Spinal cord (tissue), 10 donors: Measurements from ENCODE around the gene RPS5. TPM values are rescaled to one million over a fixed set of nuclear protein-coding genes. Genes with fewer than 3 reads are reported as not detected.
A peak's percentile ranks its signal among the peaks of the same experiment; 100 is the strongest.

ENCODE experiments used
- DNase-seq, 6 donors: peaks; one replicate each; pipeline versions ENCODE4 v3.0.0 to v3.0.0-alpha.2; 2013 to 2015; ENCODE audit warnings: low spot score in 6 of 6, low read depth in 4 of 6
- H3K27ac ChIP-seq: one replicate; pipeline ENCODE4 v1.5.1; 2013; ENCODE audit warnings: low read depth, low read length, control low read depth
- H3K27me3 ChIP-seq: one replicate; pipeline ENCODE4 v1.6.1; 2013; ENCODE audit warnings: low read length; ENCODE audit not compliant: control insufficient read depth, insufficient read depth
- H3K36me3 ChIP-seq: one replicate; pipeline ENCODE4 v1.6.1; 2013; ENCODE audit warnings: low read length; ENCODE audit not compliant: control insufficient read depth, insufficient read depth
- H3K4me1 ChIP-seq: one replicate; pipeline ENCODE4 v1.6.1; 2013; ENCODE audit warnings: low read length; ENCODE audit not compliant: control insufficient read depth, insufficient read depth
- H3K4me3 ChIP-seq: one replicate; pipeline ENCODE4 v1.5.1; 2013; ENCODE audit warnings: low read depth, low read length, control low read depth
- H3K9me3 ChIP-seq: one replicate; pipeline ENCODE4 v1.6.1; 2013; ENCODE audit warnings: low read length; ENCODE audit not compliant: control insufficient read depth, insufficient read depth
- WGBS: methylation state at CpG from one replicate; pipeline ENCODE4 v1.1.5; 2013; ENCODE audit warnings: missing lambda C conversion rate; ENCODE audit not compliant: insufficient coverage; 5-methylcytosine and 5-hydroxymethylcytosine counted together
- polyA plus RNA-seq, 2 donors: library from polyadenylated mRNA; unstranded; fragments of 120-200 nt; gene quantifications; one replicate each; pipeline ENCODE4 v1.2.1, GENCODE V29; 2013; ENCODE audit not compliant: insufficient read length in 2 of 2
- total RNA-seq, 2 donors: library from RNA; depleted of rRNA in 1 of 2; stranded (reverse); fragments of 120-200 nt in 1 of 2; fragments of >200 nt in 1 of 2; gene quantifications; one replicate each; pipeline versions ENCODE4 v1.2.3 to v1.2.4, GENCODE V29; 2013 to 2014
- donor health status: healthy.

RPS5 gene
- total and polyA plus RNA-seq, 4 donors, result 731 to 1,177 (median 839) TPM

- H3K4me3 ChIP-seq, result peak within 1 kb of the TSS; percentile 9
- peaks cover 10% of the 10 kb centered on the region for H3K27me3 ChIP-seq
- peaks cover 19% of the 10 kb centered on the region for H3K4me1 ChIP-seq
- no peaks in the 10 kb centered on the region for H3K9me3 ChIP-seq
- no peak for DNase-seq
- no peak within 1 kb of the TSS for H3K27ac ChIP-seq
- WGBS, result 39% methylated on average over 18 of the region's 21 CpGs
- peaks cover 54% of the 10 kb centered on the region for H3K36me3 ChIP-seq
Observed at GRCh38 chr19:58395220-58395978, 8.3 kb downstream of the RPS5 start, which contains the start of gene RNF225. Gene RNF225 (plus strand): TSS chr19:58395656. CDS start chr19:58396090, 434 bp downstream.

GRCh38 chr19:58395979-58396627 lies 9.0 kb downstream of the RPS5 start:
- Histone ChIP-seq H3K36me3 (peaks cover 52% of the 10 kb centered on the region), H3K4me1 (peaks cover 26% of the 10 kb centered on the region), H3K4me3 (peak overlapping the region; percentile 9), H3K27ac (no peak overlapping the region), H3K27me3 (peaks cover 10% of the 10 kb centered on the region), H3K9me3 (no peaks in the 10 kb centered on the region)
- no peak for DNase-seq
- WGBS, result 4% methylated on average over 69 of the region's 75 CpGs

GRCh38 chr19:58396691-58397532 lies 9.8 kb downstream of the RPS5 start:
- DNase-seq, result no peak
- H3K9me3 ChIP-seq, result no peaks in the 10 kb centered on the region
- peaks cover 29% of the 10 kb centered on the region for H3K4me1 ChIP-seq
- H3K36me3 ChIP-seq, result peaks cover 44% of the 10 kb centered on the region
- 30% methylated on average over 58 of the region's 58 CpGs for WGBS
- no peak overlapping the region for H3K4me3 ChIP-seq
- H3K27ac ChIP-seq, result no peak overlapping the region
- H3K27me3 ChIP-seq, result peaks cover 10% of the 10 kb centered on the region

GRCh38 chr19:58397533-58398037 lies 10.5 kb downstream of the RPS5 start:
- peaks cover 35% of the 10 kb centered on the region for H3K4me1 ChIP-seq
- whole genome bisulfite sequencing, result 50% methylated on average over 6 of the region's 7 CpGs
- H3K9me3 ChIP-seq, result no peaks in the 10 kb centered on the region
- H3K27me3 ChIP-seq, result peaks cover 10% of the 10 kb centered on the region
- H3K36me3 ChIP-seq, result peaks cover 37% of the 10 kb centered on the region
- H3K4me3 ChIP-seq, result no peak overlapping the region
- no peak overlapping the region for H3K27ac ChIP-seq
- no peak for DNase-seq

- H3K9me3 ChIP-seq, result no peaks in the 10 kb centered on the region
- peaks cover 35% of the 10 kb centered on the region for H3K4me1 ChIP-seq
- peaks cover 32% of the 10 kb centered on the region for H3K36me3 ChIP-seq
- H3K27me3 ChIP-seq, result peaks cover 10% of the 10 kb centered on the region
- no peak overlapping the region for H3K27ac ChIP-seq
- DNase-seq, result no peak
- 96% methylated on average over 3 of the region's 4 CpGs for WGBS
- no peak overlapping the region for H3K4me3 ChIP-seq
Observed at GRCh38 chr19:58398087-58398486, 11.0 kb downstream of the RPS5 start.

GRCh38 chr19:58398545-58398944 lies 11.5 kb downstream of the RPS5 start:
- H3K27me3 ChIP-seq, result peaks cover 10% of the 10 kb centered on the region
- H3K9me3 ChIP-seq, result no peaks in the 10 kb centered on the region
- no peak overlapping the region for H3K27ac ChIP-seq
- 93% methylated on average over 3 of the region's 6 CpGs for WGBS
- no peak overlapping the region for H3K4me3 ChIP-seq
- H3K4me1 ChIP-seq, result peaks cover 35% of the 10 kb centered on the region
- peaks cover 28% of the 10 kb centered on the region for H3K36me3 ChIP-seq
- no peak for DNase-seq

- H3K4me3 ChIP-seq, result peak overlapping the region; percentile 74
- H3K27ac ChIP-seq, result peak overlapping the region; percentile 82
- H3K27me3 ChIP-seq, result peaks cover 10% of the 10 kb centered on the region
- H3K4me1 ChIP-seq, result peaks cover 35% of the 10 kb centered on the region
- peaks cover 14% of the 10 kb centered on the region for H3K36me3 ChIP-seq
- DNase-seq, result no peak
- no peaks in the 10 kb centered on the region for H3K9me3 ChIP-seq
- WGBS, result 88% methylated on average over 3 of the region's 3 CpGs
Observed at GRCh38 chr19:58399903-58400302, 12.8 kb downstream of the RPS5 start.

GRCh38 chr19:58400316-58400915 lies 13.3 kb downstream of the RPS5 start:
- 36% methylated on average over 18 of the region's 18 CpGs for WGBS
- Histone ChIP-seq H3K36me3 (peaks cover 9% of the 10 kb centered on the region), H3K9me3 (no peaks in the 10 kb centered on the region), H3K4me1 (peaks cover 35% of the 10 kb centered on the region), H3K27ac (peak overlapping the region; percentile 82), H3K27me3 (peaks cover 7% of the 10 kb centered on the region), H3K4me3 (peak overlapping the region; percentile 74)
- DNase-seq, result peak in 2 of 6 donors; percentile 51 to 78
